Endothelial cell of umbilical vein (primary cell): ENCODE measurements around the gene AOC2. TPM values are rescaled to one million over a fixed set of nuclear protein-coding genes. Genes with fewer than 3 reads are reported as not detected.
"Not testable (repeated sequence)": the region's sequence is repeated elsewhere in the genome, so short reads cannot be mapped to it uniquely, and the experiment has no call there.

ENCODE experiments used
- BruUV-seq: library from RNA; stranded (reverse); fragments of 400-500 nt; replicated peaks from 2 replicates; lab custom pipeline; 2021; lab: Mats Ljungman, UMichigan
- CTCF ChIA-PET: fragments of 300-600, 350-600 bp; sonication (Branson Sonifier 250); formaldehyde crosslinking; loops from one replicate; lab custom pipeline; 2021; ENCODE audit warnings: antibody characterized with exemption, inconsistent platforms; lab: Charles Lee
- POLR2A ChIA-PET: fragments of 300-600, 350-600 bp; sonication (Branson Sonifier 250); formaldehyde crosslinking; loops from one replicate; lab custom pipeline; 2021; ENCODE audit warnings: antibody characterized with exemption, inconsistent platforms; lab: Charles Lee
- DNase-seq: peaks from one replicate; pipeline ENCODE4 v3.0.0-alpha.2; 2011; ENCODE audit warnings: low read depth, low spot score
- FAIRE-seq: peaks from 2 replicates; lab custom pipeline; 2011; peaks lifted over from hg19 to GRCh38; lab: Jason Lieb, UNC
- H2AFZ ChIP-seq: 2 replicates; pipeline ENCODE4 v1.6.0; 2012; ENCODE audit warnings: low read depth, low read length, control low read depth, inconsistent platforms
- H3K27ac ChIP-seq: 2 replicates; pipeline ENCODE4 v1.5.1; 2011; ENCODE audit warnings: low read depth, mild to moderate bottlenecking, control low read depth, low read length, moderate library complexity; ENCODE audit not compliant: insufficient read depth
- H3K27me3 ChIP-seq, 2 experiments: 2 replicates each; pipeline versions ENCODE4 v1.6.0 to v1.6.1; 2011; ENCODE audit warnings: low read length in 2 of 2, mixed read lengths in 1 of 2; ENCODE audit not compliant: control insufficient read depth in 2 of 2, insufficient read depth in 2 of 2
- H3K36me3 ChIP-seq, 2 experiments: 2 replicates in 1 of 2; 3 replicates in 1 of 2; pipeline ENCODE4 v1.5.1; 2011; ENCODE audit warnings: low read length in 2 of 2, mild to moderate bottlenecking in 1 of 2, moderate library complexity in 1 of 2; ENCODE audit not compliant: control insufficient read depth in 2 of 2, insufficient read depth in 2 of 2; ENCODE audit errors: extremely low read depth in 1 of 2
- H3K4me1 ChIP-seq: 3 replicates; pipeline ENCODE4 v1.5.1; 2011; ENCODE audit warnings: mild to moderate bottlenecking, low read length; ENCODE audit not compliant: control insufficient read depth, insufficient read depth; ENCODE audit errors: extremely low read depth
- H3K4me2 ChIP-seq: 2 replicates; pipeline ENCODE4 v1.6.1; 2011; ENCODE audit warnings: low read length, control low read depth, mixed read lengths; ENCODE audit not compliant: insufficient read depth
- H3K4me3 ChIP-seq, 3 experiments: fragments of 200-600 bp in 1 of 3; sonication (generic), shearing (Covaris generic) in 1 of 3; replicated peaks in 1 of 3; 2 replicates each; pipeline ENCODE4 v1.5.1; 2011 to 2016; ENCODE audit warnings: control low read depth in 3 of 3, low read length in 3 of 3, mild to moderate bottlenecking in 2 of 3, inconsistent platforms in 1 of 3, low read depth in 1 of 3, moderate library complexity in 1 of 3; ENCODE audit not compliant: insufficient read depth in 1 of 3
- H3K79me2 ChIP-seq: 2 replicates; pipeline ENCODE4 v1.6.0; 2012; ENCODE audit warnings: low read length, inconsistent platforms; ENCODE audit not compliant: control insufficient read depth, insufficient read depth
- H3K9ac ChIP-seq: replicated peaks from 2 replicates; pipeline ENCODE3; 2011; ENCODE audit warnings: low read length, control low read depth; ENCODE audit not compliant: insufficient read depth; ENCODE audit errors: extremely low read depth
- H3K9me1 ChIP-seq: replicated peaks from 3 replicates; pipeline ENCODE4 v1.6.0; 2011; ENCODE audit warnings: mild to moderate bottlenecking, low read length; ENCODE audit not compliant: control insufficient read depth, insufficient read depth; ENCODE audit errors: extremely low read depth
- H3K9me3 ChIP-seq: replicated peaks from 2 replicates; pipeline ENCODE4 v1.5.1; 2012; ENCODE audit warnings: low read length, inconsistent platforms; ENCODE audit not compliant: control insufficient read depth, insufficient read depth
- H4K20me1 ChIP-seq: replicated peaks from 2 replicates; pipeline ENCODE3; 2011; ENCODE audit warnings: mild to moderate bottlenecking, low read length; ENCODE audit not compliant: control insufficient read depth, insufficient read depth; ENCODE audit errors: extremely low read depth
- EZH2 ChIP-seq: IDR thresholded peaks from 2 replicates; pipeline ENCODE4 v1.6.1; 2012; ENCODE audit warnings: borderline replicate concordance, low read depth, mild to moderate bottlenecking, moderate library complexity, low read length, inconsistent platforms; ENCODE audit not compliant: severe bottlenecking
- FOS ChIP-seq: IDR thresholded peaks from 2 replicates; pipeline ENCODE4 v1.6.1; 2011; ENCODE audit warnings: mild to moderate bottlenecking, low read length, moderate library complexity, borderline replicate concordance; ENCODE audit not compliant: insufficient read depth
- GATA2 ChIP-seq: IDR thresholded peaks from 2 replicates; pipeline ENCODE4 v1.7.0; 2011; ENCODE audit warnings: low read depth, mild to moderate bottlenecking, moderate library complexity, mixed read lengths, low read length; ENCODE audit not compliant: insufficient read length, insufficient read depth
- JUN ChIP-seq: IDR thresholded peaks from 2 replicates; pipeline ENCODE4 v1.6.1; 2011; ENCODE audit warnings: borderline replicate concordance, low read depth; ENCODE audit not compliant: insufficient read length, insufficient read depth
- MYC ChIP-seq: IDR thresholded peaks from one replicate; pipeline ENCODE4 v1.6.1; 2011; ENCODE audit warnings: mild to moderate bottlenecking, low read depth, low read length
- POLR2A ChIP-seq: IDR thresholded peaks from 2 replicates; pipeline ENCODE4 v1.6.1; 2012; ENCODE audit warnings: low read depth, mild to moderate bottlenecking, control low read depth, low read length
- POLR2AphosphoS5 ChIP-seq: IDR thresholded peaks from 2 replicates; pipeline ENCODE4 v1.6.1; 2012; ENCODE audit warnings: low read depth, mild to moderate bottlenecking, control low read depth, low read length, moderate library complexity; ENCODE audit not compliant: insufficient read depth
- dilution Hi-C: fragments of 300-500 bp; cut with MboI; formaldehyde crosslinking; loops from one replicate; pipeline ENCODE4 v1.15.0; 2019; ENCODE audit warnings: low sequenced_read_pairs; ENCODE audit not compliant: extremely low pct_ligation_motif_present
- intact Hi-C: fragments of 100-400 bp; cut with micrococcal nuclease; formaldehyde crosslinking; loops from one replicate; pipeline ENCODE4 v1.10.0; 2022
- polyA plus RNA-seq, 4 experiments: library from polyadenylated mRNA; depleted of rRNA in 3 of 4; stranded (reverse) in 3 of 4; unstranded in 1 of 4; fragments of >200 nt; gene quantifications; 2 replicates each; pipeline versions ENCODE4 v1.2.1 to v1.2.3, GENCODE V29; 2011 to 2012; ENCODE audit warnings: missing spikeins in 1 of 4
- total RNA-seq: library from RNA; stranded (reverse); gene quantifications from 2 replicates; pipeline ENCODE4 v1.2.3, GENCODE V29; 2021
- TF ChIP-seq, protein P1 (sequence below): IDR thresholded peaks from 2 replicates; pipeline ENCODE4 v1.6.1; 2011; ENCODE audit not compliant: insufficient read depth, insufficient read length
- TF ChIP-seq, protein P2 (sequence below), 2 donors: IDR thresholded peaks; 1 replicate in 1 of 2; 2 replicates in 1 of 2; pipeline ENCODE4 v1.5.1; 2011; ENCODE audit warnings: low read length in 2 of 2, mild to moderate bottlenecking in 2 of 2, moderate library complexity in 2 of 2, control low read depth in 1 of 2, inconsistent platforms in 1 of 2, low read depth in 1 of 2; ENCODE audit not compliant: insufficient read depth in 1 of 2; ENCODE audit errors: extremely low read depth in 1 of 2

AOC2 gene
- total and polyA plus RNA-seq, 2 donors (not counting 3 experiments of a cell fraction or from before 2014, with no cell fraction given) = 0.62 to 1.9 TPM

DNA sequence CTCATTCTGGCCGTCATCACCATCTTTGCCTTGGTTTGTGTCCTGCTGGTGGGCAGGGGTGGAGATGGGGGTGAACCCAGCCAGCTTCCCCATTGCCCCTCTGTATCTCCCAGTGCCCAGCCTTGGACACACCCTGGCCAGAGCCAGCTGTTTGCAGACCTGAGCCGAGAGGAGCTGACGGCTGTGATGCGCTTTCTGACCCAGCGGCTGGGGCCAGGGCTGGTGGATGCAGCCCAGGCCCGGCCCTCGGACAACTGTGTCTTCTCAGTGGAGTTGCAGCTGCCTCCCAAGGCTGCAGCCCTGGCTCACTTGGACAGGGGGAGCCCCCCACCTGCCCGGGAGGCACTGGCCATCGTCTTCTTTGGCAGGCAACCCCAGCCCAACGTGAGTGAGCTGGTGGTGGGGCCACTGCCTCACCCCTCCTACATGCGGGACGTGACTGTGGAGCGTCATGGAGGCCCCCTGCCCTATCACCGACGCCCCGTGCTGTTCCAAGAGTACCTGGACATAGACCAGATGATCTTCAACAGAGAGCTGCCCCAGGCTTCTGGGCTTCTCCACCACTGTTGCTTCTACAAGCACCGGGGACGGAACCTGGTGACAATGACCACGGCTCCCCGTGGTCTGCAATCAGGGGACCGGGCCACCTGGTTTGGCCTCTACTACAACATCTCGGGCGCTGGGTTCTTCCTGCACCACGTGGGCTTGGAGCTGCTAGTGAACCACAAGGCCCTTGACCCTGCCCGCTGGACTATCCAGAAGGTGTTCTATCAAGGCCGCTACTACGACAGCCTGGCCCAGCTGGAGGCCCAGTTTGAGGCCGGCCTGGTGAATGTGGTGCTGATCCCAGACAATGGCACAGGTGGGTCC, 7.2 kb downstream of the AOC2 start:
- H3K9me3 ChIP-seq, H3K9me1 ChIP-seq, FAIRE-seq, H3K79me2 ChIP-seq, H3K4me2 ChIP-seq, H3K4me3 ChIP-seq, BruUV-seq, H3K9ac ChIP-seq, intact Hi-C loops, dilution Hi-C loops, H2AFZ ChIP-seq, H4K20me1 ChIP-seq, H3K4me1 ChIP-seq, H3K27me3 ChIP-seq, H3K27ac ChIP-seq, DNase-seq, H3K36me3 ChIP-seq: not testable (repeated sequence)
- ChIA-PET POLR2A (interaction anchor here (0.5 kb wide), 1 partner anchor 44 kb away, joined by 4 read pairs; no protein-coding TSS in a partner anchor), CTCF (interaction anchor here (0.8 to 1.2 kb wide), 2 partner anchors 31 to 77 kb away, joined by 3 to 10 read pairs; no protein-coding TSS in a partner anchor)

DNA sequence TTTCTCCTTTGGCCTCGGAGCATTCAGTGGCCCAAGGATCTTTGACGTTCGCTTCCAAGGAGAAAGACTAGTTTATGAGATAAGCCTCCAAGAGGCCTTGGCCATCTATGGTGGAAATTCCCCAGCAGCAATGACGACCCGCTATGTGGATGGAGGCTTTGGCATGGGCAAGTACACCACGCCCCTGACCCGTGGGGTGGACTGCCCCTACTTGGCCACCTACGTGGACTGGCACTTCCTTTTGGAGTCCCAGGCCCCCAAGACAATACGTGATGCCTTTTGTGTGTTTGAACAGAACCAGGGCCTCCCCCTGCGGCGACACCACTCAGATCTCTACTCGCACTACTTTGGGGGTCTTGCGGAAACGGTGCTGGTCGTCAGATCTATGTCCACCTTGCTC, 8.0 kb downstream of the AOC2 start:
- H4K20me1 ChIP-seq = no peaks in the 10 kb centered on the region
- dilution Hi-C loops (no loop called here), intact Hi-C loops (no loop called here)
- no peaks in the 10 kb centered on the region for H3K79me2 ChIP-seq
- H3K27me3 ChIP-seq = peaks cover 0 to 3% of the 10 kb centered on the region in 2 experiments
- H2AFZ ChIP-seq = no peak overlapping the region
- no peaks in the 10 kb centered on the region for H3K9me1 ChIP-seq
- TF ChIP-seq, protein P1, sequence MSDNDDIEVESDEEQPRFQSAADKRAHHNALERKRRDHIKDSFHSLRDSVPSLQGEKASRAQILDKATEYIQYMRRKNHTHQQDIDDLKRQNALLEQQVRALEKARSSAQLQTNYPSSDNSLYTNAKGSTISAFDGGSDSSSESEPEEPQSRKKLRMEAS = no peak
- TF ChIP-seq EZH2 (no peak), FOS (no peak), MYC (no peak), JUN (no peak), POLR2A (no peak), GATA2 (no peak), POLR2AphosphoS5 (no peak)
- TF ChIP-seq, protein P2, sequence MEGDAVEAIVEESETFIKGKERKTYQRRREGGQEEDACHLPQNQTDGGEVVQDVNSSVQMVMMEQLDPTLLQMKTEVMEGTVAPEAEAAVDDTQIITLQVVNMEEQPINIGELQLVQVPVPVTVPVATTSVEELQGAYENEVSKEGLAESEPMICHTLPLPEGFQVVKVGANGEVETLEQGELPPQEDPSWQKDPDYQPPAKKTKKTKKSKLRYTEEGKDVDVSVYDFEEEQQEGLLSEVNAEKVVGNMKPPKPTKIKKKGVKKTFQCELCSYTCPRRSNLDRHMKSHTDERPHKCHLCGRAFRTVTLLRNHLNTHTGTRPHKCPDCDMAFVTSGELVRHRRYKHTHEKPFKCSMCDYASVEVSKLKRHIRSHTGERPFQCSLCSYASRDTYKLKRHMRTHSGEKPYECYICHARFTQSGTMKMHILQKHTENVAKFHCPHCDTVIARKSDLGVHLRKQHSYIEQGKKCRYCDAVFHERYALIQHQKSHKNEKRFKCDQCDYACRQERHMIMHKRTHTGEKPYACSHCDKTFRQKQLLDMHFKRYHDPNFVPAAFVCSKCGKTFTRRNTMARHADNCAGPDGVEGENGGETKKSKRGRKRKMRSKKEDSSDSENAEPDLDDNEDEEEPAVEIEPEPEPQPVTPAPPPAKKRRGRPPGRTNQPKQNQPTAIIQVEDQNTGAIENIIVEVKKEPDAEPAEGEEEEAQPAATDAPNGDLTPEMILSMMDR (IDR thresholded peaks at IDR 0.05; ENCODE audit: extremely low read depth in 1 of 2, insufficient read depth in 1 of 2, low read depth in 1 of 2, low read length in 2 of 2) = no peak
- H3K4me1 ChIP-seq = no peaks in the 10 kb centered on the region
- CTCF ChIA-PET = no interaction called here
- BruUV-seq = no TSS peak
- no peak overlapping the region for H3K9ac ChIP-seq
- H3K9me3 ChIP-seq = no peaks in the 10 kb centered on the region
- no peak overlapping the region for H3K27ac ChIP-seq
- H3K36me3 ChIP-seq = no peaks in the 10 kb centered on the region
- H3K4me2 ChIP-seq = no peak overlapping the region
- POLR2A ChIA-PET = no interaction called here
- DNase-seq (no peak), FAIRE-seq (no peak)
- H3K4me3 ChIP-seq = no peak overlapping the region
